ENCODE measurements around the gene OR5I1.

- no peak for TF ChIP-seq POLR2A (IDR thresholded peaks at IDR 0.05)
- TF ChIP-seq CTCF (IDR thresholded peaks at IDR 0.05) = no peak
Observed at GRCh38 chr11:55895216-55895615, 41.0 kb downstream of the OR5I1 start.
